Occipital lobe (tissue), 2 donors: ENCODE results near the gene SDHD. TPM values are rescaled to one million over a fixed set of nuclear protein-coding genes. Genes with fewer than 3 reads are reported as not detected.

Experiments used
- DNase-seq: peaks from one replicate; lab custom pipeline; 2025; lab: John Stamatoyannopoulos, UW
- total RNA-seq: library from RNA; depleted of rRNA; stranded (reverse); fragments of >200 nt; gene quantifications from one replicate; pipeline ENCODE4 v1.2.3, GENCODE V29; 2014

The SDHD gene
- total RNA-seq, 1 donor from 2014 or later, result 73.6 TPM

GRCh38 chr11:112100462-112100861, 13.8 kb downstream of the SDHD start:
- DNase-seq, result no peak

DNA sequence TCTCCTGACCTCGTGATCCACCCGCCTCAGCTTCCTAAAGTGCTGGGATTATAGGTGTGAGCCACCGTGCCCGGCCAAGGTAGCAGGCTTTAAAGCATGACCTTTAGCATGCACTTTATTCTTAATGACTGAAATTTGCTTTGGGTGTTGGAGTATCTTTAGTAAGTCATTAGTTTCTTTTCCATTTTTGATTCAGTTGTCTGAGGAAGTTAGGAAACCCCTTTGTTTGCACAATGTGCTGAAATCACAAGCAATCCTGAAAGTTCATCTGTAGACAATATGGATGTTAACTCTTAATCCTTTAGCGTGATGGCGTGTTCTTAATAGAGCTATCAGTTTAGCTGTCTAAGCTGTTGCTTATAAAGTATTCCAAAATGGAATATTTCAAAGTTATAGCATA, 16.8 kb downstream of the SDHD start:
- DNase-seq, result no peak

GRCh38 chr11:112106070-112106469, 19.4 kb downstream of the SDHD start:
- no peak for DNase-seq

- DNase-seq, result no peak
Measured at GRCh38 chr11:112113539-112114457, 27.1 kb downstream of the SDHD start.

- DNase-seq, result no peak
Measured at GRCh38 chr11:112114460-112114859, 27.8 kb downstream of the SDHD start.

GRCh38 chr11:112115386-112115785, 28.7 kb downstream of the SDHD start:
- no peak for DNase-seq

DNA sequence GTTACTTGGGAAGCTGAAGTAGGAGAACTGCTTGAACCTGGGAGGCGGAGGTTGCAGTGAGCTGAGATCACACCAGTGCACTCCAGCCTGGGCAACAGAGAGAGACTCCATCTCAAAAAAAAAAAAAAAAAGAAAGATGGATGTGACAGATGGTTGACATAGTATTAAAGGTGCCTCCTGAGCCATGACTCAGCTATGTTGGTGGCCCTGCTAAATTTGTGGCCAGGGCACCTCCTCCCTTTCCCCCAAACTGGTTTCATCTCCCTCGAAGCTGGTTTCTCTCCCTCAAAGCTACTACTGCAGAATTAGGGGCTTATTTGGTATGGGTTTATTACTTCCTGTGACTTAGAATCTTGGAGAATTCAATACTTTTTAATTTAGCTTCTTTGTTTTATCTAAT, 31.5 kb downstream of the SDHD start:
- DNase-seq, result no peak

DNA sequence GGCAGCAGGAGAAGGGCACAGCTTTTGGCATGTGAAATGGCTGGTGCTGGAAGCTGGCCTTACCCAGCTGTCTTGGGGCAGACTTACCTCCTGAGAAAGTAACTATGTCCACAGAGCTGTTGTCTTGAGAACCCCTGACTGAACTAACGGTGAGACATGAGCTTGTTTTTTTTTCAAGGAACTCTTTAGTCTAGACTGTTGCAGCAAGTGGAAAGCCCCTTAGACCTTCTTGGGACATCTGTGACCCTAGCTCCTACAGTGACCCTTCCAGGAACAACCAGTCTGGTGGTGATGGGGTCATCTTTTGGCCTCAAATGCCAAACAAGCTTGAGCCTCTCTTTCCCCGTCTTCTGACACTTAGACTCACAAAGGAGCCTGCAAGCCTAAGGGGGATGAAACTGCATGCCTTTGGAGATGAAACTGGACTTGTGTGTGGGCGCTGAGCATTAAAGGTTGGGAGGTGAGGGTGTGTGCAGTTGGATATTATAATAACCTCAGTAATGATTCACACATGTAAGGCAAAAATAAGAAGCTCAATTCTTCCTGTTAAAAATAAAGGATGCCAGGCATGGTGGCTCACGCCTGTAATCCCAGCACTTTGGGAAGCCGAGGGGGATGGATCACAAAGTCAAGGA, 35.4 kb downstream of the SDHD start:
- no peak for DNase-seq

DNA sequence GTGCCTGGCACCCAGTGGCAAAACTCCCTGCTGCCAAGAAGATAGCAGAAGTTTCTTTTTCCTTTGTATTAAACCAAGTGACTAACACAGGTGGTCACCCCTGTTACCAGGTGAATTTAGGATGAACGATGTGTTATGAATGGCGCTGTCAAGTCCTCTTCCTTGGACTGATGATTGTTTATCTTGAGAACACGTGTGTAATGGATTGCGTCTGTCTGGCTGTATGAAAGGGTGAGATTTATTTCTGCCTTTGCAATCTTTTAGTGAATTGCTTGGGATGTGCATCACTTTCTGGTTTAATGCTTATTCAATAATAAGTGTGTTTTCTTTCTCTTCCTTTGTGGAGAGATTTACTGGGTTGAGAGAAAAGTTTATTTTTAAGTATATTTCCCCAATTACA, 36.5 kb downstream of the SDHD start:
- no peak for DNase-seq

- no peak for DNase-seq
Measured at GRCh38 chr11:112127056-112127455, 40.4 kb downstream of the SDHD start.

DNA sequence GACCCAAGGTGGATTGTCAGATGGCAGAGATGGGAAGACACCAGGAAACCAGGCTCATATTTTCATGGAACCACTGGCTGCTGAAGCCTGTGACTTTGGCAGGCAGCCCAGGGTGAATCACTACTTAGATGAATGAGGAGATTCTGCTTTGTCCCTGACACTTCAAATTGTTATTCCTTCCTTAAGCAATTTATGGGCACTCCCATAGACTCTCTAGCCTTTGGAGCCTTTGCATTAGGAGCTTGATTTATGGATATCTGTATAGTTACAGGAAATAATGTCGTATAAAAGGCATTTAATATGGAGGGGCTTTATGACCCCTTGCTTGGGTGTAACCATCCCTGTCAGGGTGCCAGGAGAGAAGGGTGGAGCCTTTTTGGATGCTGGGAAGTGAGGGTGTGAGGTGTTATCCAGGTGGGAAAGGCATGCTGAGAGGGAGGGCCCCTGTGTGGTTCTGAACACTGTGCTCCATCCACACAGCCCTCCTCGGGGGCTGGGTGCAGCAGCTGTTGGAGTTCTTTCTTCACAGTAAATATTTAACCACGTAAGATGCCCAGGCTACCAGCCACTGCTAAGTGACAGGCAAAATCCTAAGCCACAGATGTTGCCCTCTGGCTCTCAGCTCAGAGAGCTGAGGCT, 41.9 kb downstream of the SDHD start:
- DNase-seq, result no peak

DNA sequence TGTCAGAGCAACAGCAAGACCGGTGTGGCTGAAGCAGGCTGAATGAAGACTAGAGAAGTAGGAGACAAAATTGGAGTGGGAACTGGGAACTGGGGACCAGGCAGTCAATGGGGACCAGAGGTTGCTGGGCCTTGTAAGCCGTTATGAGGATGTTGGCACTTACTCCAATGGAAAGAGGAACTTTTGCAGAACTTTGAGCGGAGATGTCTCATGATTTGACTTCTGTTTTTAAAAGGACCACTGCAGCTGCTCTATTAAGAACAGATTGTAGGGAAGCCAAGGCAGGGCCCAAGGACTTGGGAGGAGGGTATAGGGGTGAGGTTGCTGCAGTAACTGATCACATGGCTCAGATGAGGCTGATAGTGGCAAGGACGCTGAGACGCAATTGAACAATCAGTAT, 43.0 kb downstream of the SDHD start:
- no peak for DNase-seq

DNA sequence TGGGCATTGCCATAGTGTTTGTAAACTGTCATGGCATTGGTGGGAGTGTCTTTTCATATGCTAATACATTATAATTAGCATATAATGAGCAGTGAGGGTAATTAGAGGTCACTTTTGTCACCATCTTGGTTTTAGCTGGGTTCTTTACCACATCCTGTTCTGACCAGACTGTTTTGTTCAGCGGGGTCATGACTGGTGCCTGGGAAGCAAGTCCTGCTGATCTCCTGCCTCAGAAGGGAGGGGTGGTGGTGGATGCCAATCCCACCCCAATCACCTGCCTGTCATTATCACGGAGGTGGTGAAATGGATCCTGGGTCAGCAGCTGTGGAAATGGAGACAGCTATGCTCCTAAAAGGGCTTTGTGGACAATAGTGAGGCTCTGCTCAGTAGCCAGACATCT, 46.1 kb downstream of the SDHD start:
- no peak for DNase-seq

DNA sequence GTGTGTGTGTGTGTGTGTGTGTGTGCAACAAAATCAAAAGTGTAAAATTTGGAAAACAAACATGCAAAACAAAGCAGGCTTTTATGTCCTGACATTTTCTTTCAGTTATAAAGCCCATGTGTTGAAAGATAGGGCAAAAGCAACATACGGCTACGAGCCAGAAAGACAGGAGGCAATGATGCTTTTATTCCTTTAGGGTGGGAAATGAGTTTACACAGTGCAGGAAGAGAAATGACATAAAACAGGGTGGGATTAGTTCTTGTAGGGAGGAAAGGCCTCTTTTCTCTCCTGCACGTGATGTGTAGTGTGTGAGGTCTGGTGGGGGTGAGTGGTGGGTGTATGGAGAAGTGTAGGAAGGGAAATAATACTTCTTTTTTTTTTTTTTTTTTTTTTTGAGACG, 47.8 kb downstream of the SDHD start:
- no peak for DNase-seq

GRCh38 chr11:112143597-112143996, 56.9 kb downstream of the SDHD start:
- DNase-seq, result no peak

Other genes with a start within 250 kb of the SDHD start
- gene ALG9, start 215.3 kb upstream of the SDHD start, total RNA-seq, result 95.6 TPM
- gene FDXACB1, start 207.7 kb upstream of the SDHD start, total RNA-seq, result 12.8 TPM
- gene CFAP68, start 207.3 kb upstream of the SDHD start, total RNA-seq, result 6.9 TPM
- 10.3 TPM for gene CRYAB, start 175.1 kb upstream of the SDHD start, total RNA-seq
- 0.31 TPM for gene HSPB2, start 174.1 kb upstream of the SDHD start, total RNA-seq
- gene C11orf52, start 168.0 kb upstream of the SDHD start, total RNA-seq, result not detected
- 78.5 TPM for gene DIXDC1, start 149.5 kb upstream of the SDHD start, total RNA-seq
- gene DLAT, start 61.5 kb upstream of the SDHD start, total RNA-seq, result 46.5 TPM
- 2.0 TPM for gene PIH1D2, start 12.9 kb upstream of the SDHD start, total RNA-seq
- 52.6 TPM for gene NKAPD1, start 12.6 kb upstream of the SDHD start, total RNA-seq
- 57.4 TPM for gene TIMM8B, start 117 bp upstream of the SDHD start, total RNA-seq
- 2.0 TPM for gene IL18, start 77.2 kb downstream of the SDHD start, total RNA-seq
- gene TEX12, start 80.5 kb downstream of the SDHD start, total RNA-seq, result not detected
- gene BCO2, start 88.6 kb downstream of the SDHD start, total RNA-seq, result 2.8 TPM
- 28.2 TPM for gene PTS, start 139.6 kb downstream of the SDHD start, total RNA-seq
- gene PLET1, start 174.0 kb downstream of the SDHD start, total RNA-seq, result not detected